MCF 10A (cell line): ENCODE data around the gene FRA10AC1. TPM values are rescaled to one million over a fixed set of nuclear protein-coding genes. Genes with fewer than 3 reads are reported as not detected.

Experiments used
- BruUV-seq: library from RNA; stranded (reverse); fragments of 400-500 nt; replicated peaks from 2 replicates; lab custom pipeline; 2021; lab: Mats Ljungman, UMichigan
- CTCF ChIA-PET: fragments of 300-600 bp; sonication (Branson Sonifier 250); formaldehyde crosslinking; extraction: SDS; loops from one replicate; lab custom pipeline; 2021; ENCODE audit warnings: antibody characterized with exemption, inconsistent platforms; lab: Yijun Ruan, JAX
- POLR2A ChIA-PET: fragments of 300-600, 350-650 bp; sonication (Branson Sonifier 250); formaldehyde crosslinking; extraction: SDS; loops from one replicate; lab custom pipeline; 2020; ENCODE audit warnings: antibody characterized with exemption, inconsistent platforms; lab: Yijun Ruan, JAX
- DNase-seq: peaks from one replicate; pipeline ENCODE4 v3.0.0-alpha.2; 2018; ENCODE audit not compliant: unreplicated experiment
- H3K27ac Mint-ChIP-seq: one replicate; pipeline ENCODE4 v1.8.0; 2022; ENCODE audit warnings: mild to moderate bottlenecking, low read depth, mixed read lengths; ENCODE audit not compliant: unreplicated experiment
- H3K27me3 Mint-ChIP-seq: one replicate; pipeline ENCODE4 v1.8.0; 2022; ENCODE audit warnings: mixed read lengths; ENCODE audit not compliant: insufficient read depth, unreplicated experiment
- H3K36me3 Mint-ChIP-seq: one replicate; pipeline ENCODE4 v1.8.0; 2022; ENCODE audit warnings: mild to moderate bottlenecking, moderate library complexity, mixed read lengths; ENCODE audit not compliant: insufficient read depth, unreplicated experiment
- H3K4me1 Mint-ChIP-seq: one replicate; pipeline ENCODE4 v1.8.0; 2022; ENCODE audit warnings: mixed read lengths; ENCODE audit not compliant: insufficient read depth, unreplicated experiment
- H3K4me3 Mint-ChIP-seq: one replicate; pipeline ENCODE4 v1.8.0; 2022; ENCODE audit warnings: mild to moderate bottlenecking, moderate library complexity, mixed read lengths; ENCODE audit not compliant: unreplicated experiment
- H3K9me3 Mint-ChIP-seq: one replicate; pipeline ENCODE4 v1.8.0; 2022; ENCODE audit warnings: mixed read lengths; ENCODE audit not compliant: unreplicated experiment
- intact Hi-C: fragments of 100-400 bp; cut with micrococcal nuclease; formaldehyde crosslinking; loops from 2 replicates; pipeline ENCODE4 v1.14.1; 2022
- total RNA-seq: library from RNA; stranded (reverse); gene quantifications from 2 replicates; pipeline ENCODE4 v1.2.3, GENCODE V29; 2022
- TF ChIP-seq, protein P1 (sequence below): fragments of 200-600 bp; IDR thresholded peaks from one replicate; pipeline ENCODE4 v1.8.0; 2022; ENCODE audit warnings: antibody characterized with exemption, mild to moderate bottlenecking; ENCODE audit not compliant: unreplicated experiment

Gene FRA10AC1
- total RNA-seq, 1 experiment from 2014 or later: 25.1 TPM

GRCh38 chr10:93672022-93672678 is 30.2 kb downstream of the FRA10AC1 start:
- TF ChIP-seq, protein P1, sequence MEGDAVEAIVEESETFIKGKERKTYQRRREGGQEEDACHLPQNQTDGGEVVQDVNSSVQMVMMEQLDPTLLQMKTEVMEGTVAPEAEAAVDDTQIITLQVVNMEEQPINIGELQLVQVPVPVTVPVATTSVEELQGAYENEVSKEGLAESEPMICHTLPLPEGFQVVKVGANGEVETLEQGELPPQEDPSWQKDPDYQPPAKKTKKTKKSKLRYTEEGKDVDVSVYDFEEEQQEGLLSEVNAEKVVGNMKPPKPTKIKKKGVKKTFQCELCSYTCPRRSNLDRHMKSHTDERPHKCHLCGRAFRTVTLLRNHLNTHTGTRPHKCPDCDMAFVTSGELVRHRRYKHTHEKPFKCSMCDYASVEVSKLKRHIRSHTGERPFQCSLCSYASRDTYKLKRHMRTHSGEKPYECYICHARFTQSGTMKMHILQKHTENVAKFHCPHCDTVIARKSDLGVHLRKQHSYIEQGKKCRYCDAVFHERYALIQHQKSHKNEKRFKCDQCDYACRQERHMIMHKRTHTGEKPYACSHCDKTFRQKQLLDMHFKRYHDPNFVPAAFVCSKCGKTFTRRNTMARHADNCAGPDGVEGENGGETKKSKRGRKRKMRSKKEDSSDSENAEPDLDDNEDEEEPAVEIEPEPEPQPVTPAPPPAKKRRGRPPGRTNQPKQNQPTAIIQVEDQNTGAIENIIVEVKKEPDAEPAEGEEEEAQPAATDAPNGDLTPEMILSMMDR: no peak

GRCh38 chr10:93671042-93671441 is 31.4 kb downstream of the FRA10AC1 start:
- H3K9me3 Mint-ChIP-seq: no peaks in the 10 kb centered on the region
- H3K4me1 Mint-ChIP-seq: no peaks in the 10 kb centered on the region
- peaks cover 52% of the 10 kb centered on the region for H3K36me3 Mint-ChIP-seq
- H3K27ac Mint-ChIP-seq: no peak overlapping the region
- intact Hi-C loops: no loop called here
- no TSS peak for BruUV-seq
- CTCF ChIA-PET: interaction anchor here (0.9 to 2.6 kb wide), 2 partner anchors 8 to 117 kb away, joined by 3 to 8 read pairs; no protein-coding TSS in a partner anchor
- POLR2A ChIA-PET: interaction anchor here (0.6 to 0.7 kb wide), 2 partner anchors 32 to 94 kb away, joined by 3 to 4 read pairs; partner anchors contain the start of gene FRA10AC1
- TF ChIP-seq, protein P1: no peak
- no peak for DNase-seq
- no peaks in the 10 kb centered on the region for H3K27me3 Mint-ChIP-seq
- H3K4me3 Mint-ChIP-seq: no peak overlapping the region

More at GRCh38 chr10:93672022-93672678, 30.2 kb downstream of the FRA10AC1 start:
- no peaks in the 10 kb centered on the region for H3K9me3 Mint-ChIP-seq
- DNase-seq: no peak
- no peak overlapping the region for H3K27ac Mint-ChIP-seq
- no peaks in the 10 kb centered on the region for H3K4me1 Mint-ChIP-seq
- intact Hi-C loops: no loop called here
- no peak overlapping the region for H3K4me3 Mint-ChIP-seq
- POLR2A ChIA-PET: no interaction called here
- CTCF ChIA-PET: no interaction called here
- H3K27me3 Mint-ChIP-seq: no peaks in the 10 kb centered on the region
- peaks cover 57% of the 10 kb centered on the region for H3K36me3 Mint-ChIP-seq
- no TSS peak for BruUV-seq

- POLR2A ChIA-PET: interaction anchor here (0.6 to 0.7 kb wide), 3 partner anchors 32 to 1188 kb away, joined by 3 to 4 read pairs (median 3); partner anchors contain the start of gene FRA10AC1
- H3K36me3 Mint-ChIP-seq: peaks cover 51% of the 10 kb centered on the region
- DNase-seq: no peak
- no peaks in the 10 kb centered on the region for H3K9me3 Mint-ChIP-seq
- intact Hi-C loops: no loop called here
- TF ChIP-seq, protein P1: no peak
- no peak overlapping the region for H3K27ac Mint-ChIP-seq
- no TSS peak for BruUV-seq
- no peak overlapping the region for H3K4me3 Mint-ChIP-seq
- CTCF ChIA-PET: interaction anchor here (0.6 to 2.6 kb wide), 3 partner anchors 9 to 294 kb away, joined by 3 to 8 read pairs (median 3); no protein-coding TSS in a partner anchor
- H3K4me1 Mint-ChIP-seq: no peaks in the 10 kb centered on the region
- H3K27me3 Mint-ChIP-seq: no peaks in the 10 kb centered on the region
Observed at GRCh38 chr10:93670372-93670771, 32.0 kb downstream of the FRA10AC1 start.

DNA sequence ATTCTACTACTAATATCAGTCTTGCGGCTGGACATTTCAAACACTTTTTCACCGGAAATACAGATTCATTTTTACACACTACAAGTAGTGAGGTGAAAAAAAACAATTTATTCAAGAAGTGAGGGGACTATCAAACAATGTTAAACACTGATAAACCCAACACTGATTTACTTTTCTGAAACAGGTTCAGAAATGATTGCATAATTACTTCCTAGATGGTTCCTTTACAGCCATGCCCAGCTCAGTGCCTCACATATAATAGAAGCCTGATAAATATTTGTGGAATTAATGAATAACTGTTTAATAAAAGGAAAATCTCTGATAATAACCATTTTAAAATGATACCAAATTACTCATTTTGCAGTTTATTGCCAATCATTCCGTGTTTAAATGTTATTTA is 34.6 kb downstream of the FRA10AC1 start:
- no peak for DNase-seq
- no peaks in the 10 kb centered on the region for H3K4me1 Mint-ChIP-seq
- H3K27me3 Mint-ChIP-seq: no peaks in the 10 kb centered on the region
- TF ChIP-seq, protein P1: no peak
- H3K36me3 Mint-ChIP-seq: peaks cover 49% of the 10 kb centered on the region
- no peaks in the 10 kb centered on the region for H3K9me3 Mint-ChIP-seq
- POLR2A ChIA-PET: no interaction called here
- no peak overlapping the region for H3K27ac Mint-ChIP-seq
- no peak overlapping the region for H3K4me3 Mint-ChIP-seq
- CTCF ChIA-PET: no interaction called here
- BruUV-seq: no TSS peak
- intact Hi-C loops: no loop called here
